ENCODE measurements around the gene DEPDC1B.
"Not testable (repeated sequence)": the region's sequence is repeated elsewhere in the genome, so short reads cannot be mapped to it uniquely, and the experiment has no call there.

Gene DEPDC1B, protein sequence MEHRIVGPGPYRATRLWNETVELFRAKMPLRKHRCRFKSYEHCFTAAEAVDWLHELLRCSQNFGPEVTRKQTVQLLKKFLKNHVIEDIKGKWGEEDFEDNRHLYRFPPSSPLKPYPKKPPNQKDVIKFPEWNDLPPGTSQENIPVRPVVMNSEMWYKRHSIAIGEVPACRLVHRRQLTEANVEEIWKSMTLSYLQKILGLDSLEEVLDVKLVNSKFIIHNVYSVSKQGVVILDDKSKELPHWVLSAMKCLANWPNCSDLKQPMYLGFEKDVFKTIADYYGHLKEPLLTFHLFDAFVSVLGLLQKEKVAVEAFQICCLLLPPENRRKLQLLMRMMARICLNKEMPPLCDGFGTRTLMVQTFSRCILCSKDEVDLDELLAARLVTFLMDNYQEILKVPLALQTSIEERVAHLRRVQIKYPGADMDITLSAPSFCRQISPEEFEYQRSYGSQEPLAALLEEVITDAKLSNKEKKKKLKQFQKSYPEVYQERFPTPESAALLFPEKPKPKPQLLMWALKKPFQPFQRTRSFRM

DNA sequence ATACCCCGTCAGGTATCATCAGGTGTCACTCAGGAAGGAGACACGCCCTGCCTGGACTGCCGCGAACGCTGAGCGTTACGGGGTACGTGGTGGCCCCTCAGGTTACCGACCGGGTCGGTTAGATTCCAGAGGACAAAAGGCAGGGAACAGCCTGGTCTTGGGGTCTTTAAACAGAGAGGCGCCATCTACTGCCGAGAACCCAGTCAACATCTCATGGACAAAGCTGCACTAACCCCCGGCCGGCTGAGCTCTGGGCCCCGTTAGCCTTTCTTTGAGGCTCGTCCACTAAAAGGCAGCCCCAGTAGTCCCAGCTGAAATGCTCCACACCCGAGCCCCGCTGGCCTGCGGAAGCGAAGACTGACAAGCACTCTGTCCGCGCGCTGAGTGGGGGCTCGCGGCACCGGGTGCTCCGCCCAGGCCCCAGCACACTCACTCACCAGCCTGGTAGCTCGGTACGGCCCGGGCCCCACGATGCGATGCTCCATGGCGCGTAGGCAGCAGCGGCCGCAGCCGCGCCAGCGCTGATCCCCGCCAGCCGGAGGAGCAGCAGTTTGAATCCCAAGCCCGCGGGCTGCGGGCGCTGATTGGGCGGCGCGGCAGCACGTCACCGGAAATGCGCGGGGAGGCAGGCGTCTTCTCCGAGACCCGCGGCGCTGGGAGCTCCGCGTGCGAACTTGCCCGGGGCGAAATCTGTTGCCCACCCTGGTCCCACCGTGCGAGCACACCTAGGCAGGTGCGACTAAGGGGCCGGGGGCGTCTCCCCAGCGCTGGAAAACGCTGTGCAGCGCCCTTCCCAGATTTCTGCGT, at the start of gene DEPDC1B:
DEPDC1B (minus strand) TSS at position 558 of the 807 bp plus-strand sequence; CDS start at position 485, 73 bp downstream.
- Mint-ChIP-seq H3K4me1 (peaks cover 31% of the 10 kb centered on the region), H3K27me3 (no peaks in the 10 kb centered on the region), H3K27ac (peak within 1 kb of the TSS; percentile 95), H3K4me3 (peak within 1 kb of the TSS; percentile 96 to 97), H3K9me3 (no peaks in the 10 kb centered on the region)
- peak; percentile 96 for ATAC-seq
- DNase-seq, result peak; percentile 87 to 90

GRCh38 chr5:60744682-60745081, 44.7 kb upstream of the DEPDC1B start:
- H3K4me1 Mint-ChIP-seq, result no peaks in the 10 kb centered on the region
- no peak overlapping the region for H3K27ac Mint-ChIP-seq
- no peak overlapping the region for H3K4me3 Mint-ChIP-seq
- peaks cover 12% of the 10 kb centered on the region for H3K27me3 Mint-ChIP-seq
- ATAC-seq (no peak), DNase-seq (no peak)
- peaks cover 10 to 11% of the 10 kb centered on the region in 2 donors for H3K9me3 Mint-ChIP-seq

GRCh38 chr5:60743511-60744314, 43.7 kb upstream of the DEPDC1B start:
- no peak for DNase-seq
- no peak for ATAC-seq
- Mint-ChIP-seq H3K27ac (no peak overlapping the region), H3K27me3 (peaks cover 12% of the 10 kb centered on the region), H3K4me3 (no peak overlapping the region), H3K9me3 (peaks cover 10 to 21% of the 10 kb centered on the region in 2 donors), H3K4me1 (no peaks in the 10 kb centered on the region)

DNA sequence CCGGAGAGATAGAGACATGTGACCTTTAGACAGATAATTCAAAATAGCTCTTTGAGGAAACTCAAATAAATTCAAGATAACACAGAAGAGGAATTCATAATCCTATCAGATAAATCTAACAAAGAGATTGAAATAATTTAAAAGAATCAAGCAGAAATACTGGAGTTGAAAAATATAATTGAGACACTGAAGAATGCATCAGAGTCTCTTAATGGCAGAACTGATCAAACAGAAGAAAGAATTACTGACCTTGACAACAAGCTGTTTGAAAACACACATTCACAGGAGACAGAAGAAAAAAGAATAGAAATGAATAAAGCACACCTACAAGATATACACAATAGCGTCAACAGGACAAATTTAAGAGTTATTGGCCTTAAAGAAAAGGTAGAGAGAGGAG, 40.4 kb upstream of the DEPDC1B start:
- ATAC-seq (no peak), DNase-seq (no peak)
- Mint-ChIP-seq H3K27ac (peak overlapping the region in 1 of 2 donors; percentile 54), H3K4me1 (no peaks in the 10 kb centered on the region), H3K27me3 (peaks cover 6% of the 10 kb centered on the region), H3K4me3 (no peak overlapping the region), H3K9me3 (peaks cover 10 to 21% of the 10 kb centered on the region in 2 donors)

DNA sequence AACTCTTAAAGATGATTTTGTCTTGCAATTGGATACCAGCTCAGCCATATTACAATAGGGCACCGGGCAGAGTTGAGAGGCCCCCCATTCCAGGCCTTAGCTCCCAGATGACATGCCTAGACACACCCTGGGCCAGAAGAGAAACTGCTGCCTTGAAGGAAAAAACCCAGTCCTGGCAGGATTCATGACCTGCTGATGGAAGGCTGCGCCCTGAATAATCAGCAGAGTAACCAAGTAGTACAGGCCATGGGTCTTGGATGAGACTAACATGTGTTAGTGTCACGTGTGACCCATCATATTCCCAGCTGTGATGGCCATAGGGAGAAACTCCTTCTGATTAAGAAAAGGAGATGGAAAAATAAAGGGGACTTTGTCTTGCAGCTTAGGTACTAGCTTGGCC, 39.0 kb upstream of the DEPDC1B start:
- Mint-ChIP-seq H3K27me3 (peaks cover 6% of the 10 kb centered on the region), H3K9me3 (peaks cover 10 to 21% of the 10 kb centered on the region in 2 donors), H3K4me3 (no peak overlapping the region), H3K27ac (no peak overlapping the region), H3K4me1 (no peaks in the 10 kb centered on the region)
- no peak for ATAC-seq
- no peak for DNase-seq

DNA sequence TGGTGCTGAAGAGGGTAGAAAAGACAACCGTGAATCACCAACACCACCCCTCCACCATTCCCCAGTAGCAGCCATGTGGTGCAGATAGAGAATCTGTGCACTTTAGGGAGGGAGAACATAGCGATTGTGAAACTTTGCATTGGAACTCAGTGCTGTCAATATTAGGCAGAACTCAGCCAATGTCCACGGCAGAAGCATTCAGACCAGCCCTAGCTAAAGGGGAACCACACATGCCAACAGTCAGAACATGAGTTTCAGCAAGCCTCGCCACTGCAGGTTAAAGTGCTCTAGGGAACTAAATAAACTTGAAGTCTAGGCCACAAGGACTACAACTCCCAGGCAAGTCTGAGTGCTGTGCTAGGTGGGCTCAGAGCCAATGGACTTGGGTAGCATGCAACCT, 38.5 kb upstream of the DEPDC1B start:
- peaks cover 10 to 21% of the 10 kb centered on the region in 2 donors for H3K9me3 Mint-ChIP-seq

DNA sequence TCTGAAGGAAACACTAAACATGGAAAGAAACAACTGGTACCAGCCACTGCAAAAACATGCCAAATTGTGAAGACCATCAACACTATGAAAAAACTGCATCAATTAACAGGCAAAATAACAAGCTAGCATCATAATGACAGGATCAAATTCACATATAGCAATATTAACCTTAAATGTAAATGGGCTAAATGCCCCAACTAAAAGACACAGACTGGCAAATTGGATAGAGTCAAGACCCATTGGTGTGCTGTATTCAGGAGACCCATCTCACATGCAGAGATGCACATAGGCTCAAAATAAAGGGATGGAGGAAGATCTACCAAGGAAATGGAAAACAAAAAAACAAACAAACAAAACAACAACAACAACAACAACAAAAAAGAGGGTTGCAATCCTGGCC, 30.9 kb upstream of the DEPDC1B start:
- not testable (repeated sequence) for H3K9me3 Mint-ChIP-seq, ATAC-seq, H3K27ac Mint-ChIP-seq, H3K4me1 Mint-ChIP-seq, DNase-seq, H3K4me3 Mint-ChIP-seq
- H3K27me3 Mint-ChIP-seq, result peaks cover 27% of the 10 kb centered on the region

More for the DNA sequence above, 38.5 kb upstream of the DEPDC1B start:
- no peak overlapping the region for H3K4me3 Mint-ChIP-seq
- no peaks in the 10 kb centered on the region for H3K4me1 Mint-ChIP-seq
- no peak for DNase-seq
- peaks cover 6% of the 10 kb centered on the region for H3K27me3 Mint-ChIP-seq
- no peak overlapping the region for H3K27ac Mint-ChIP-seq
- ATAC-seq, result no peak

- H3K27ac Mint-ChIP-seq, result no peak overlapping the region
- no peaks in the 10 kb centered on the region for H3K4me1 Mint-ChIP-seq
- H3K9me3 Mint-ChIP-seq, result peaks cover 0 to 7% of the 10 kb centered on the region in 2 donors
- peaks cover 32% of the 10 kb centered on the region for H3K27me3 Mint-ChIP-seq
- DNase-seq (no peak), ATAC-seq (no peak)
- H3K4me3 Mint-ChIP-seq, result no peak overlapping the region
Measured at GRCh38 chr5:60727033-60727679, 27.2 kb upstream of the DEPDC1B start.

DNA sequence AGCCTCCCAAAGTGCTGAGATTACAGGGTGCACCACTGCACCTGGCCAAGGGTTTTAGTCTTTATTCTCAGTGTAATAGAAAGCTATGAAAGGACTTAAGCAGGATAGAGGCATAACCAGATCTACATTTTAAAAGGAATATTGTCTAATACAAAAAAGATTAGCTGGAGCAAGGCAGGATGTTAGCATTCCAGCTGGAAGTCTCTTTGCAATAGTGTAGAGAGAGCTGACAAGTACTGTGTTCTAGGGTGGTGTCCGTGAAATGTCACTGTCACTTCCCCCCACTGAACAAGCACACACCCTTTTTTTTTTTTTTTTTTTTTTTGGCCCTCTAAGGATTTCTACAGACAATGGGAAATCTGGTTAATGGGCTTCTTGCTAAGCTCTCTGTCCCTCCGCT, 24.2 kb upstream of the DEPDC1B start:
- no peak overlapping the region for H3K27ac Mint-ChIP-seq

GRCh38 chr5:60722416-60722815, 22.4 kb upstream of the DEPDC1B start:
- Mint-ChIP-seq H3K9me3 (peaks cover 0 to 5% of the 10 kb centered on the region in 2 donors), H3K27me3 (peaks cover 43% of the 10 kb centered on the region), H3K4me3 (no peak overlapping the region), H3K4me1 (no peaks in the 10 kb centered on the region), H3K27ac (no peak overlapping the region)
- no peak for ATAC-seq
- DNase-seq, result no peak

More for the DNA sequence above, 24.2 kb upstream of the DEPDC1B start:
- Mint-ChIP-seq H3K4me3 (no peak overlapping the region), H3K27me3 (peaks cover 26% of the 10 kb centered on the region), H3K9me3 (no peaks in the 10 kb centered on the region), H3K4me1 (no peaks in the 10 kb centered on the region)
- DNase-seq (no peak), ATAC-seq (no peak)

- Mint-ChIP-seq H3K4me1 (no peaks in the 10 kb centered on the region), H3K4me3 (no peak overlapping the region), H3K27ac (no peak overlapping the region), H3K27me3 (peaks cover 62% of the 10 kb centered on the region), H3K9me3 (peaks cover 8 to 17% of the 10 kb centered on the region in 2 donors)
- DNase-seq, result no peak
- no peak for ATAC-seq
Measured at GRCh38 chr5:60719329-60719728, 19.4 kb upstream of the DEPDC1B start.

DNA sequence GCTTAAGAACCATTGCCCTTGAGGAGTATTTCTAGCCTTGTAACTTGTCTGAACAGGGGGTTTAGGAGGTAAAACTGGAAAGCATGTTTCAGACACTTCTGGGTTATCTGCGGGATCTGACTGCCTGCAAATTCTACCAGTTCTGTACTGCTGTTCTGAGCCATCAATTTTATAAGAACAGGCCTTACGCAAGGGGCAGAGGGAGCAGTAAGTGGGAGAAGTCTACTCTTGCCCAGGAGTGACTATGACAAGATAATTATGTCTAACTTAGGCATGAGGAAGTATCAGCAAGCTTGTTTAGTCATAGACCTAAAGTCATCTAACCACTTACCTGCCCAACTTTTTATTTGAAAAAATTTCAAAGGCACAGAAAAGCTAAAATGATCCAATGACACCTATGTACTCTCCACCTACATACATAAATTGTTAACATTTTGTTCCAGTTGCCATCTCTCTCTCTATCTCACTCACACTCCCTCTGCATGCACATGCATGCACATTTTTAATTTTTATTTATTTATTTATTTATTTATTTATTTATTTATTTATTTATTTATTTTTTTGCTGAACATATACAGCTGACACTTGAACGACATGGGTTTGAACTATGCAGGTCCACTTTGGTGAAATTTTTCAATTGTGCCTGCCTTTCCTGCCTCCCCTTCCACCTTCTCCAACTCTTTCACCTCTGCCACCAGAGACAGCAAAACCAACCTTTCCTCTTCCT, 18.4 kb upstream of the DEPDC1B start:
- peaks cover 64% of the 10 kb centered on the region for H3K27me3 Mint-ChIP-seq
- H3K9me3 Mint-ChIP-seq, result peaks cover 9 to 19% of the 10 kb centered on the region in 2 donors
- ATAC-seq (no peak), DNase-seq (no peak)
- H3K27ac Mint-ChIP-seq, result no peak overlapping the region
- no peak overlapping the region for H3K4me3 Mint-ChIP-seq
- no peaks in the 10 kb centered on the region for H3K4me1 Mint-ChIP-seq

DNA sequence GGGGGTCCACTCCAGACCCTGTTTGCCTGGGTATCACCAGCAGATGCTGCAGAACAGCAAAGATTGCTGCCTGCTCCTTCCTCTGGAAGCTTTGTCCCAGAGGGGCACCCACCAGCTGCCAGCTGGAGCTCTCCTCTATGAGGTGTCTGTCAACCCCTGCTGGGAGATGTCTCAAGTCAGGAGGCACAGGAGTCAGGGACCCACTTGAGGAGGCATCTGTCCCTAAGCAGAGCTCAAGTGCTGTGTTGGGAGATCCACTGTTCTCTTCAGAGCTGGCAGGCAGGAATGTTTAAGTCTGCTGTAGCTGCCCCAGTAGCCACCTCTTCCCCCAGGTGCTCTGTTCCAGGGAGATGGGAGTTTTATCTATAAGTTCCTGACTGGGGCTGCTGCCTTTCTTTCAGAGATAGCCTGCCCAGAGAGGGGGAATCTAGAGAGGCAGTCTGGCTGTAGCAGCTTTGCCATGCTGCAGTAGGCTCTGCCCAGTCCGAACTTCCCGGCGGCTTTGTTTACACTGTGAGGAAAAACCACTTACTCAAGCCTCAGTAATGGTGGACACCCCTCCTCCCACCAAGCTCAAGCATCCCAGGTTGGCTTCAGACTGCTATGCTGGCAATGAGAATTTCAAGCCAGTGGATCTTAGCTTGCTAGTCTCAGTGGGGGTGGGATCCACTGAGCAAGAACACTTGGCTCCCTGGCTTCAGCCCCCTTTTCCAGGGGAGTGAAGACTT, 15.4 kb upstream of the DEPDC1B start:
- not testable (repeated sequence) for ATAC-seq, H3K27ac Mint-ChIP-seq
- peaks cover 50% of the 10 kb centered on the region for H3K27me3 Mint-ChIP-seq

GRCh38 chr5:60712950-60713349, 13.0 kb upstream of the DEPDC1B start:
- H3K4me3 Mint-ChIP-seq, result no peak overlapping the region
- no peak for ATAC-seq
- DNase-seq, result no peak
- no peak overlapping the region for H3K27ac Mint-ChIP-seq
- H3K9me3 Mint-ChIP-seq, result peaks cover 9 to 29% of the 10 kb centered on the region in 2 donors
- no peaks in the 10 kb centered on the region for H3K4me1 Mint-ChIP-seq
- H3K27me3 Mint-ChIP-seq, result peaks cover 27% of the 10 kb centered on the region

More for the DNA sequence above, 15.4 kb upstream of the DEPDC1B start:
- DNase-seq, H3K4me3 Mint-ChIP-seq, H3K4me1 Mint-ChIP-seq: not testable (repeated sequence)
- H3K9me3 Mint-ChIP-seq, result peaks cover 9 to 29% of the 10 kb centered on the region in 2 donors

Data from stimulated activated naive CD8-positive, alpha-beta T cell treated with anti-CD3 and anti-CD28 coated beads, Interleukin-15, amount 100 ng/mL, for 72 hours (primary cell).